Natural killer cell (primary cell): ENCODE results near the gene CDCA4. TPM values are rescaled to one million over a fixed set of nuclear protein-coding genes. Genes with fewer than 3 reads are reported as not detected.

Experiments
- ATAC-seq, 3 donors: fragments of 150-1000 bp in 2 of 3; fragments of 200-7000 bp in 1 of 3; cut with Tn5 transposase; 1 replicate in 1 of 3; 2 replicates in 2 of 3; pipeline ENCODE4 v1.10.0; 2021; ENCODE audit warnings: mild to moderate bottlenecking in 2 of 3, moderate library complexity in 2 of 3
- DNase-seq, 2 donors: peaks; one replicate each; pipeline versions ENCODE4 v3.0.0 to v3.0.0-alpha.2; 2013 to 2021; ENCODE audit warnings: mixed read lengths in 1 of 2
- H3K27ac ChIP-seq: one replicate; pipeline ENCODE4 v1.5.1; 2013; ENCODE audit warnings: mild to moderate bottlenecking, low read length
- H3K27me3 ChIP-seq: one replicate; pipeline ENCODE4 v1.6.1; 2013; ENCODE audit warnings: low read length; ENCODE audit not compliant: control insufficient read depth, insufficient read depth
- H3K36me3 ChIP-seq: one replicate; pipeline ENCODE4 v1.6.1; 2013; ENCODE audit warnings: low read length; ENCODE audit not compliant: control insufficient read depth, insufficient read depth
- H3K4me1 ChIP-seq: one replicate; pipeline ENCODE4 v1.6.1; 2013; ENCODE audit warnings: low read length; ENCODE audit not compliant: control insufficient read depth, insufficient read depth
- H3K4me3 ChIP-seq: one replicate; pipeline ENCODE4 v1.5.1; 2013; ENCODE audit warnings: low read length
- H3K9me3 ChIP-seq: one replicate; pipeline ENCODE4 v1.6.1; 2013; ENCODE audit warnings: low read length; ENCODE audit not compliant: control insufficient read depth, insufficient read depth
- H3K27ac Mint-ChIP-seq, 2 donors: one replicate each; pipeline ENCODE4 v1.8.0; 2022; ENCODE audit warnings: mild to moderate bottlenecking in 2 of 2, mixed read lengths in 2 of 2, moderate library complexity in 1 of 2
- H3K27me3 Mint-ChIP-seq, 2 donors: one replicate each; pipeline ENCODE4 v1.8.0; 2022; ENCODE audit warnings: low read depth in 2 of 2, mixed read lengths in 2 of 2
- H3K36me3 Mint-ChIP-seq: one replicate; pipeline ENCODE4 v1.8.0; 2022; ENCODE audit warnings: mixed read lengths
- H3K4me1 Mint-ChIP-seq, 2 donors: one replicate each; pipeline ENCODE4 v1.8.0; 2022; ENCODE audit warnings: mixed read lengths in 2 of 2
- H3K4me3 Mint-ChIP-seq: one replicate; pipeline ENCODE4 v1.8.0; 2022; ENCODE audit warnings: mild to moderate bottlenecking, moderate library complexity, mixed read lengths
- H3K9me3 Mint-ChIP-seq, 2 donors: one replicate each; pipeline ENCODE4 v1.8.0; 2022; ENCODE audit warnings: mixed read lengths in 2 of 2
- WGBS: methylation state at CpG from one replicate; pipeline ENCODE4 v1.1.7; 2013; ENCODE audit warnings: missing lambda C conversion rate; ENCODE audit not compliant: insufficient coverage; 5-methylcytosine and 5-hydroxymethylcytosine counted together
- intact Hi-C: fragments of 100-400 bp; cut with micrococcal nuclease; formaldehyde crosslinking; loops from one replicate; pipeline ENCODE4 v1.14.2; 2022
- total RNA-seq, 4 donors: library from RNA; stranded (reverse); fragments of 120-200 nt in 1 of 4; gene quantifications; one replicate each; pipeline versions ENCODE4 v1.2.3 to v1.2.4, GENCODE V29; 2013 to 2022
- TF ChIP-seq, protein P1 (sequence below): fragments of 200-600 bp; IDR thresholded peaks from one replicate; pipeline ENCODE4 v1.8.0; 2022; ENCODE audit warnings: antibody characterized with exemption

Gene CDCA4
- total RNA-seq, 3 donors from 2014 or later (not counting 1 experiment from before 2014, with no cell fraction given): 10.3 to 20.7 (median 16.6) TPM

DNA sequence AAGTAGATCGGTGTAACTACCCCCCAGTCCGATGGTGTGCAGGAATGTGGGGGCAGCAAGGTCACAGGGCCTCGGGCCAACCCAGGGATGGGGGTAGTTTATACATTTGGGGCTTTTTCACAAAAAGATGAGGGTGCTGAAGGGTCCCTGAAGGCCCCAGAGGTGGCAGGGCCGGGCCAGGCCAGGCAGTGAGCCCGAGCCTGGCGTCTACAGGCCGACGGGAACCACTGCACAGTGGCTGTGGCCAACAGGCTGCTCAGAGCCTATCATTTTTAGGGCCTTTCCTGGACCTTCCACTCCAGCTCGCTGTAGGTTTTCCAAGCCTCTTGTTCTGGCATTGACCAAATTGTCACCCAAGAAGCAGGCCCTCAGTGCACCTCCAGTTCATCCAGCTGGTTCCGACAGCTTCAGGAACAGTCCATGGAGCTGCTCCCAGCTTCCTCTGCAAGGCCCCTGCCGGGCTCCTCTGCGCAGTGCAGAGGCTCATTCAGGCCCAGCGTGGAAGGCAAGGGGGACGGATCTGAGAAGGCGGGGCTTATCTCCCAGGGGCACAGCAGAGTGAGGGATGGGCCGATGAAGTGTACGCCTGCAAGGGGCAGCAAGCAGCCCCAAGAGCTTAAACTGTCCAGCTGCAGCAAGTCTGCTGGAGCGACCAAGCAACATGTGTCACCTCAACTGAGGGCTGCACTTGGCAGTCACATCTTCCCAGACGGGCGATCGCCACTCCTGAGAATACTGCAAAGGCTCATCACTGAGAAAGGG, 13.9 kb downstream of the CDCA4 start:
- H3K36me3 ChIP-seq: peaks cover 26% of the 10 kb centered on the region
- 96% methylated on average over 20 of the region's 21 CpGs for WGBS
- H3K4me3 Mint-ChIP-seq: no peak overlapping the region
- H3K36me3 Mint-ChIP-seq: no peaks in the 10 kb centered on the region
- TF ChIP-seq, protein P1, sequence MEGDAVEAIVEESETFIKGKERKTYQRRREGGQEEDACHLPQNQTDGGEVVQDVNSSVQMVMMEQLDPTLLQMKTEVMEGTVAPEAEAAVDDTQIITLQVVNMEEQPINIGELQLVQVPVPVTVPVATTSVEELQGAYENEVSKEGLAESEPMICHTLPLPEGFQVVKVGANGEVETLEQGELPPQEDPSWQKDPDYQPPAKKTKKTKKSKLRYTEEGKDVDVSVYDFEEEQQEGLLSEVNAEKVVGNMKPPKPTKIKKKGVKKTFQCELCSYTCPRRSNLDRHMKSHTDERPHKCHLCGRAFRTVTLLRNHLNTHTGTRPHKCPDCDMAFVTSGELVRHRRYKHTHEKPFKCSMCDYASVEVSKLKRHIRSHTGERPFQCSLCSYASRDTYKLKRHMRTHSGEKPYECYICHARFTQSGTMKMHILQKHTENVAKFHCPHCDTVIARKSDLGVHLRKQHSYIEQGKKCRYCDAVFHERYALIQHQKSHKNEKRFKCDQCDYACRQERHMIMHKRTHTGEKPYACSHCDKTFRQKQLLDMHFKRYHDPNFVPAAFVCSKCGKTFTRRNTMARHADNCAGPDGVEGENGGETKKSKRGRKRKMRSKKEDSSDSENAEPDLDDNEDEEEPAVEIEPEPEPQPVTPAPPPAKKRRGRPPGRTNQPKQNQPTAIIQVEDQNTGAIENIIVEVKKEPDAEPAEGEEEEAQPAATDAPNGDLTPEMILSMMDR: no peak
- intact Hi-C loops: no loop called here
- no peak for ATAC-seq
- no peak for DNase-seq
- no peaks in the 10 kb centered on the region for H3K9me3 Mint-ChIP-seq
- H3K27ac ChIP-seq: no peak overlapping the region
- no peak overlapping the region for H3K27ac Mint-ChIP-seq
- H3K4me1 ChIP-seq: no peaks in the 10 kb centered on the region
- no peaks in the 10 kb centered on the region for H3K9me3 ChIP-seq
- no peaks in the 10 kb centered on the region for H3K27me3 ChIP-seq
- H3K27me3 Mint-ChIP-seq: no peaks in the 10 kb centered on the region
- H3K4me1 Mint-ChIP-seq: peaks cover 0 to 6% of the 10 kb centered on the region in 2 donors
- no peak overlapping the region for H3K4me3 ChIP-seq

DNA sequence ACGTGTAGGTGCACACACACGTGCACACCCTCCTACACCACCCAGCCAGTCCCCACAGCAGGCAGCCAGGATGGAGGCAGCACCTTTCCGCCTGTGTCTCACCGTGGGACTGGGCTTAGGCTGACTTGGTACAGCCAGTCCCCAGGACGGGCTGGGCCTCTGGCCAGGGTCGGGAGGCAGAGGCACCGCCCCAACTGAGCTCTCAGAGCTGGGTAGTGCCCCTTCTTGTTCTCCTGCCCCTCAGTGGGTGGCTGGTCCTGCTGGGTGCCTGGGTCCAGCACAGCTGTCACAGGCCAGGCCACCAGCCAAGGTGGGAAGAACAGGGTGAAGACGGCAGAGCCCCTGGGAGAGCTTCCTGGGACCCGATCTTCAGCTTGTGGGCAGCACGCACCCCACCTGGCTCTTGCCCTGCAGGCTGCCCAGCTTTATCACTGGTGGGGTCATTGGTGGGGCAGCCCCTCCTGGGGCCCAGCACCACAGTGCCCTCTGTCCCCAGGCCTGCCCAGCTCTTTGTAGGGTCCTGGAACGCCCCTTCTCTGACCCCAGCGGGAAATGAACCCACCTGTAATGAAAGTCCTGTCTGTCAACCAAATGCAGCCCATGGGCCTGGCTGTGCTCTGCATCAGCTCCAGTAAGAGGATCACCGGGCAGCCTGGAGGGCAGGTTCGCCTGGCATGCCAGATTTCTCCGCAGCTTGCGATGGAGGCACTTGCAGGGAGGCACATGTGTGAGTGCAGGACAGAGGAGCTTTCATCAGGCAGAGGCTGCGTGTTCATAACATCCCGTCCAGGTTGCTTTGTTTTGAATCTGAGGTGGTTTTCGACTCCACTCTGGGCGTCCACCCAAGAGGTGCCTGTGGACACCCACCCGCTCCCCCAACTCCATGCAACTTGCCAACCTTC, 14.7 kb downstream of the CDCA4 start:
- intact Hi-C loops: no loop called here
- H3K9me3 ChIP-seq: no peaks in the 10 kb centered on the region
- Mint-ChIP-seq H3K4me1 (no peaks in the 10 kb centered on the region), H3K9me3 (no peaks in the 10 kb centered on the region), H3K27ac (no peak overlapping the region), H3K27me3 (no peaks in the 10 kb centered on the region), H3K36me3 (no peaks in the 10 kb centered on the region), H3K4me3 (no peak overlapping the region)
- peaks cover 21% of the 10 kb centered on the region for H3K36me3 ChIP-seq
- no peak for ATAC-seq
- DNase-seq: no peak
- WGBS: 97% methylated on average over 20 of the region's 21 CpGs
- no peak overlapping the region for H3K27ac ChIP-seq
- TF ChIP-seq, protein P1: no peak
- no peaks in the 10 kb centered on the region for H3K27me3 ChIP-seq
- H3K4me1 ChIP-seq: no peaks in the 10 kb centered on the region
- no peak overlapping the region for H3K4me3 ChIP-seq

- Mint-ChIP-seq H3K36me3 (no peaks in the 10 kb centered on the region), H3K9me3 (no peaks in the 10 kb centered on the region), H3K4me1 (no peaks in the 10 kb centered on the region), H3K27me3 (no peaks in the 10 kb centered on the region), H3K27ac (no peak overlapping the region), H3K4me3 (no peak overlapping the region)
- ATAC-seq: no peak
- H3K27ac ChIP-seq: no peak overlapping the region
- no peak overlapping the region for H3K4me3 ChIP-seq
- WGBS: 88% methylated on average over 20 of the region's 20 CpGs
- TF ChIP-seq, protein P1: no peak
- no peaks in the 10 kb centered on the region for H3K9me3 ChIP-seq
- H3K36me3 ChIP-seq: peaks cover 14% of the 10 kb centered on the region
- no peaks in the 10 kb centered on the region for H3K4me1 ChIP-seq
- intact Hi-C loops: no loop called here
- no peaks in the 10 kb centered on the region for H3K27me3 ChIP-seq
- no peak for DNase-seq
Measured at GRCh38 chr14:105005329-105005928, 15.5 kb downstream of the CDCA4 start.
